GM18519 (cell line): ENCODE measurements around the gene MIB1.
A peak's percentile ranks its signal among the peaks of the same experiment; 100 is the strongest.

Source experiments
- ATAC-seq: cut with Tn5 transposase; IDR thresholded peaks from one replicate; pipeline ENCODE4 v1.9.1; 2021; ENCODE audit warnings: mild to moderate bottlenecking, moderate library complexity; ENCODE audit not compliant: unreplicated experiment, low FRiP score

MIB1 gene

GRCh38 chr18:21808185-21808584 lies 67.6 kb downstream of the MIB1 start:
- no peak for ATAC-seq

- ATAC-seq = no peak
These were observed 69.1 kb downstream of the MIB1 start for GRCh38 chr18:21809725-21810124.

- ATAC-seq = no peak
These were observed 74.5 kb downstream of the MIB1 start for GRCh38 chr18:21815101-21815500.

GRCh38 chr18:21820033-21820810 lies 79.6 kb downstream of the MIB1 start:
- no peak for ATAC-seq

GRCh38 chr18:21820811-21821143 lies 80.2 kb downstream of the MIB1 start:
- no peak for ATAC-seq

GRCh38 chr18:21823848-21824247 lies 83.3 kb downstream of the MIB1 start:
- no peak for ATAC-seq

- no peak for ATAC-seq
These were observed 85.6 kb downstream of the MIB1 start for GRCh38 chr18:21826196-21826595.

- ATAC-seq = no peak
These were observed 86.2 kb downstream of the MIB1 start for GRCh38 chr18:21826641-21827302.

- ATAC-seq = no peak
These were observed 89.9 kb downstream of the MIB1 start for GRCh38 chr18:21830532-21830931.

- ATAC-seq = no peak
These were observed 90.8 kb downstream of the MIB1 start for GRCh38 chr18:21831413-21831831.

GRCh38 chr18:21833604-21834298 lies 93.2 kb downstream of the MIB1 start:
- no peak for ATAC-seq

GRCh38 chr18:21834299-21834660 lies 93.7 kb downstream of the MIB1 start:
- no peak for ATAC-seq

- no peak for ATAC-seq
These were observed 101.0 kb downstream of the MIB1 start for GRCh38 chr18:21841570-21841969.

GRCh38 chr18:21843341-21843740 lies 102.7 kb downstream of the MIB1 start:
- ATAC-seq = no peak

- ATAC-seq = no peak
These were observed 110.9 kb downstream of the MIB1 start for GRCh38 chr18:21851327-21851961.

GRCh38 chr18:21853016-21853415 lies 112.4 kb downstream of the MIB1 start:
- ATAC-seq = peak; percentile 66

GRCh38 chr18:21853775-21854552 lies 113.4 kb downstream of the MIB1 start:
- ATAC-seq = no peak

GRCh38 chr18:21855432-21855831 lies 114.8 kb downstream of the MIB1 start:
- ATAC-seq = no peak

GRCh38 chr18:21857871-21858270 lies 117.3 kb downstream of the MIB1 start:
- no peak for ATAC-seq

GRCh38 chr18:21858544-21858943 lies 118.0 kb downstream of the MIB1 start:
- no peak for ATAC-seq
